Measurements from ENCODE around the gene INPP5A.
"Not testable (repeated sequence)": the region's sequence is repeated elsewhere in the genome, so short reads cannot be mapped to it uniquely, and the experiment has no call there.

The INPP5A gene

DNA sequence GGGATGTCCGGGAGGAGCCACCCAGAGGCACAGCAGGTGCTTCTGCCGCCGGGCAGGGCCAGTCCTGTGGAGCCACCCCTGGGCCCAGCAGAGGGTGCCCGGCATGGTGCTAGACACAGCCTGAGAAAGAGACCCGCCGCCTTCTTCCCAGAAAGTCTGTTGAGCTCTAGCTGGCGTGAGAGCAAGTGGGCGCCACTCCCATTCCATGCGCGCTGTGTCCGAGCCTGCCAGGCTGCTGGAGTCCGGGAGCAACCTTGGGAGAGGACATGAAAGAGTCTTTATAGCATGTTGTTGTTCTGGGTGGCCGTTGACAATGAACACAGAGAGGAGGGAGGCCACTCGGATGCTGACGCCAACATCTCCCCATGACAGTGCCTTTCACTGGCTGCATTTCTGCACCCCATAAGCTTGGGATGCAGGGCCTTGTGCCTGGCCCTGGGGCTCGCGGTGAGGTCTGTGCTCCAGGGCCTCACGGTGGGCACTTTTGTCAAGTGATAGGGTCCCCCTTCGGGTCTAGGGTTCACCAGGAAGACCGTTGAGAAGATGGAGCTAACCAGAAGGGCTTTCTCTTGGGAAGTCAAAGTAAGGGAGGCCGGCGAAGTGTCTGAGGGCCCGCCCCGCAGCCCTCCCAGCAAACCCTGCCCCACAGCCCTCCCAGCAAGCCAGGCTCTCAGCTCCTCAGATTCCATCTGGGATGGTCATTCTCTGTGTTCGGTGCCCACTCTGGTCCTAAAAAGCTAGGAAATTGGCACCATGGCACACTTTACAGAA, 201.1 kb downstream of the INPP5A start:
- TF ChIP-seq, protein P1, sequence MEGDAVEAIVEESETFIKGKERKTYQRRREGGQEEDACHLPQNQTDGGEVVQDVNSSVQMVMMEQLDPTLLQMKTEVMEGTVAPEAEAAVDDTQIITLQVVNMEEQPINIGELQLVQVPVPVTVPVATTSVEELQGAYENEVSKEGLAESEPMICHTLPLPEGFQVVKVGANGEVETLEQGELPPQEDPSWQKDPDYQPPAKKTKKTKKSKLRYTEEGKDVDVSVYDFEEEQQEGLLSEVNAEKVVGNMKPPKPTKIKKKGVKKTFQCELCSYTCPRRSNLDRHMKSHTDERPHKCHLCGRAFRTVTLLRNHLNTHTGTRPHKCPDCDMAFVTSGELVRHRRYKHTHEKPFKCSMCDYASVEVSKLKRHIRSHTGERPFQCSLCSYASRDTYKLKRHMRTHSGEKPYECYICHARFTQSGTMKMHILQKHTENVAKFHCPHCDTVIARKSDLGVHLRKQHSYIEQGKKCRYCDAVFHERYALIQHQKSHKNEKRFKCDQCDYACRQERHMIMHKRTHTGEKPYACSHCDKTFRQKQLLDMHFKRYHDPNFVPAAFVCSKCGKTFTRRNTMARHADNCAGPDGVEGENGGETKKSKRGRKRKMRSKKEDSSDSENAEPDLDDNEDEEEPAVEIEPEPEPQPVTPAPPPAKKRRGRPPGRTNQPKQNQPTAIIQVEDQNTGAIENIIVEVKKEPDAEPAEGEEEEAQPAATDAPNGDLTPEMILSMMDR (conservative IDR thresholded peaks at IDR 0.05; ENCODE audit: low read depth, low read length): no peak
- no peak for DNase-seq (ENCODE audit: low read depth)
- H3K4me3 ChIP-seq (ENCODE audit: low read length): no peak overlapping the region

DNA sequence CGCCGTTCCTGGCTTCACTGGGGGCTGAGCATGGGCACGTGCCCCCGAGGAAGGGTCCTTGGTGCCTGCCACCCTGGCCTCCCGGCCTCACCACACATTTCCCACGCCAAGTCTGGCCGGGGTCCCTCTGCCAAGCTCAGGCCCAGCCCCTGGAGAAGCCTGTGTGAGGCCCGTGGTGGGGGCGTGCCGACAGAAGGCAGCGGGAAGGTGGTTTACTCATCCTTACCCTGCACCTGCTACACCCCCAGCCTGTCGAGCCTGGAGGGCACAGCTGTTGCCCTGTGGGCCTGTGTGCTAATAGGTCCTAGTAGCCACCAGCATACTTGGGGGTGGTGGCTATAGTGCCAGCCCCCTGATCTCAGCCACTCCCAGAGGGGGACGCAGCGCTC, 201.6 kb downstream of the INPP5A start:
- DNase-seq (ENCODE audit: low read depth): no peak
- no peak overlapping the region for H3K4me3 ChIP-seq (ENCODE audit: low read length)
- TF ChIP-seq, protein P1 (conservative IDR thresholded peaks at IDR 0.05; ENCODE audit: low read depth, low read length): no peak

DNA sequence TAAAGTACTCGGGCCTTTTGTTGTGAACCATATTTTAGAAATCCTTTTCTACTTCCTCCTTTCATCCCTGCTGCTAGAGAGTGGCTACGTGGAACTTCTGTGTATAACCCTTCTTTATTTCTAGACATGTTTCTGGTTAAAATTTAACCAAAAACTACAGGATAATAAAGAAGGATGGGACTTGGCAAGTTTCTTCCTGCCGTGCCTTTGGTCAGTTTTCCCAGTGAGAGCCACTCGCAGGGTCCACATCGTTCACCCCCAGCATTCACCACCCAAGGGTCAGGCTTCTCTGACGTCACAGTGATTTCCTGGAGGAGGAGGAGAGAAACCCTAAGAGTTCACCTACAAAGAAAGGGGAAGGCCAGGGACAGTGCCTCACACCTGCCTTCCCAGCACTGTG, 203.0 kb downstream of the INPP5A start:
- TF ChIP-seq, protein P1 (conservative IDR thresholded peaks at IDR 0.05; ENCODE audit: low read depth, low read length): no peak
- DNase-seq (ENCODE audit: low read depth): no peak
- no peak overlapping the region for H3K4me3 ChIP-seq (ENCODE audit: low read length)

DNA sequence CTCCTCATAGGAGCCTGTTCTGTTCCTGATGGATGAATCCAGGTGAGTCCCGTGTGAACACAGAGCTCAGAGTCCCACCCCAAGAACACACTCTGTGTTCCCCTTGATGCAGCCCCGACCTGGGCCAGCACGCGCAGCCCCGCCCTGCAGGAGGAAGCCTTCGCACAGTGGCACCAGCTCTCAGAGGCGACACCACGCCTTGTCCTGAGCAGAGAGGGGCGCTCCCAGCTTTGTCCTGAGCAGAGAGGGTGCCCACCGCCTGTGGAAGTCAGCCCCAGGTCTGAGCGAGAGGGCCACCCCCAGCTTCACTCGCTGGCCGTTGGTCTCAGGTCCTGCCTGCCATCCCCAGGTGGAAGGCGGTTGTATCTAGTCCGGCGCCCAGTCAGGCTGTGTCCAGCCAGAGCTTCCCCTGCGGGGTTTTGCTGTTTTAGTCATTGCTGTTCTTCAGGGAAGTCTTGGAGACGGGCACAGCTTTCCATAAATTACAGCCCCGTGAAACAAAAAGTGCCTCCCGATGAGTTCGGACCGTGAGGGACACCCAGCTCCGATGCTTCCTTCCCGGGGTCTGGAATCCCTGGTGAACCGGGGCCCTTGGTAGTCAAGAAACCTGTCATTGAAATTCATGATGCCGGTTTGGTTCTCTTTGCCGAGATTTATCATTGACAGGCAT, 204.7 kb downstream of the INPP5A start:
- no peak overlapping the region for H3K4me3 ChIP-seq (ENCODE audit: low read length)
- no peak for DNase-seq (ENCODE audit: low read depth)
- TF ChIP-seq, protein P1 (conservative IDR thresholded peaks at IDR 0.05; ENCODE audit: low read depth, low read length): no peak

DNA sequence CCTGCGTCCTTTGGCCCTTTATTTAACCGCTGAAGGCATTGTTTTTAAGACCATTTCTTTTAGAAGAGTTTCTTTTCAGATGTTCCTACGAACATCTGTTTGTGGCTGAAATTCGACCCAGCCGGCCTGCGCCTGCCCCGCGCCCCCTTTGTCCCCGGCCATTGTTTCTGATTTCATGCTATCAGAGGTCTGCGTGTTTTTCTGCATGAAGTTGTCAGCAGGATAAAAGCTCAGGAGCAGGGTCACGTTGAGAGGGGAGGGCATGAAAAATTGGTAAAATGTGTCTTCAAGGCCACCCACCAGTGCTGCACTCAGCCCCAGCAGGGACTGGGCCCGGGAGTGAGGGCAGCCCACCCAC, 205.2 kb downstream of the INPP5A start:
- no peak overlapping the region for H3K4me3 ChIP-seq (ENCODE audit: low read length)
- no peak for DNase-seq (ENCODE audit: low read depth)
- TF ChIP-seq, protein P1 (conservative IDR thresholded peaks at IDR 0.05; ENCODE audit: low read depth, low read length): no peak

DNA sequence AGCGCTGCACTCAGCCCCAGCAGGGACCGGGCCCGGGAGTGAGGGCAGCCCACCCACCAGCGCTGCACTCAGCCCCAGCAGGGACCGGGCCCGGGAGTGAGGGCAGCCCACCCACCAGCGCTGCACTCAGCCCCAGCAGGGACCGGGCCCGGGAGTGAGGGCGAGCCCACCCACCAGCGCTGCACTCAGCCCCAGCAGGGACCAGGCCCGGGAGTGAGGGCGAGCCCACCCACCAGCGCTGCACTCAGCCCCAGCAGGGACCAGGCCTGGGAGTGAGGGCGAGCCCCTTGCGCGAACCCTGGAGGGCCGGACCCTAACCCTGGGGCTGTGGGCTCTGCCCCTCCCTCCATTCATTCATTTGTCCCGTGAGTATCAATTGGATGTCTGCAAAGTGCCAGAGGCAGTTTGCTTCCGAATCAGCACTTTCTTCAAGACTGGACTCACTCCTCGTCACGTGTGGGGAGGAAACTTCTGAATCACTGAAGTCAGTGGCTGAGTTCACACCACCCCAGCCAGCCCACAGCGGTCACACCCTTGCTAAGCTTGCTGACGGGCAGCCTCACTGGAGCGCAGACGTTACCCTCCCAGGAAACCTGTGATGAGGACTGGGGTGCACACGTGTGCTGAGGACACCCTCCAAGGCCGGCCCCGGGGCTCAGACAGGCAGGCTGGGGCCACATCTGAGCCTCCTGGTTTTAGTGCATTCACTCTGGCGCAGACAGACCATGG, 205.8 kb downstream of the INPP5A start:
- not testable (repeated sequence) for H3K4me3 ChIP-seq (ENCODE audit: low read length)
- DNase-seq (ENCODE audit: low read depth): peak; percentile 60

DNA sequence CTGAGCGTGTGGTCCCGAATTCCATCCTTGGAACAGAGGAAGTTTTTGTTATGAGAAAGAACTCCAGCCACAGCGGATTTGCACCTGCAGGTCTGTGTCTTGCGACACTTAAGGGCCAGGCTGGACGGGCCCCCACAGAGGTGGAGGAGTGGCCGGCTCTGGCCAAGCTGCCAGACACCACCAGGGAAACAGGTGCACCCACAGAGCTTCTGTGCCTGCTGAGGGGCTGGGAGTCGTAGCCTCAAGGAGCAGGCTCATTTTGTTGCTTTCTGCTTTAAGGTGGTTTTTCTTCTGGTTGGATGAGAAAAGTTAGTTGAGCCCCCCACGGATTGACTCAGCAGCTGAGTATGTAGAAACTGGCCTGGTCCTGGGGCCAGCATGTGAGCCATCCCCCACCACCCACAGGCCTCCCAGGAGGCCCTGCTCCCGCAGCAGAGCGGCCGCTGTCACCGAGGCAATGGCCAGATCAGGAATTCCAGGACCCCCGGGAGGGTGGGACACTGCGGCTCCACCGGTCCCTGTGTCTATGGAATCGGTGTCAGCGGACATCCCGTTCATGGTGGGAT, 206.4 kb downstream of the INPP5A start:
- TF ChIP-seq, protein P1 (conservative IDR thresholded peaks at IDR 0.05; ENCODE audit: low read depth, low read length): no peak
- no peak overlapping the region for H3K4me3 ChIP-seq (ENCODE audit: low read length)
- DNase-seq (ENCODE audit: low read depth): no peak
